DMS53 (cell line): ENCODE data around the gene SLC45A1.

ENCODE experiments used
- DNase-seq: peaks from one replicate; lab custom pipeline; 2025; lab: John Stamatoyannopoulos, UW

SLC45A1 gene

GRCh38 chr1:8311068-8311718 lies 6.7 kb upstream of the SLC45A1 start:
- DNase-seq, result no peak

GRCh38 chr1:8312235-8313218 lies 5.4 kb upstream of the SLC45A1 start:
- DNase-seq, result no peak

GRCh38 chr1:8313231-8313630 lies 4.7 kb upstream of the SLC45A1 start:
- no peak for DNase-seq

- DNase-seq, result peak; percentile 89
Measured at GRCh38 chr1:8314346-8315280, 3.3 kb upstream of the SLC45A1 start.

- peak; percentile 36 for DNase-seq
Measured at GRCh38 chr1:8315573-8316475, 2.1 kb upstream of the SLC45A1 start.

GRCh38 chr1:8318436-8318835 lies 522 bp downstream of the SLC45A1 start:
- peak; percentile 57 for DNase-seq

GRCh38 chr1:8321612-8322011 lies 3.7 kb downstream of the SLC45A1 start:
- no peak for DNase-seq

- no peak for DNase-seq
Measured at GRCh38 chr1:8323706-8324105, 5.8 kb downstream of the SLC45A1 start.

GRCh38 chr1:8324176-8324810 lies 6.4 kb downstream of the SLC45A1 start:
- DNase-seq, result no peak

GRCh38 chr1:8325771-8326170 lies 7.9 kb downstream of the SLC45A1 start:
- DNase-seq, result no peak

GRCh38 chr1:8326265-8326664 lies 8.4 kb downstream of the SLC45A1 start:
- no peak for DNase-seq

- no peak for DNase-seq
Measured at GRCh38 chr1:8328271-8328670, 10.4 kb downstream of the SLC45A1 start.

GRCh38 chr1:8329439-8329838 lies 11.5 kb downstream of the SLC45A1 start:
- DNase-seq, result no peak

- no peak for DNase-seq
Measured at GRCh38 chr1:8329858-8330257, 11.9 kb downstream of the SLC45A1 start.

GRCh38 chr1:8330271-8331125 lies 12.6 kb downstream of the SLC45A1 start:
- no peak for DNase-seq

- no peak for DNase-seq
Measured at GRCh38 chr1:8332806-8333205, 14.9 kb downstream of the SLC45A1 start.

GRCh38 chr1:8333246-8333987 lies 15.5 kb downstream of the SLC45A1 start:
- DNase-seq, result no peak

GRCh38 chr1:8334106-8334851 lies 16.4 kb downstream of the SLC45A1 start:
- DNase-seq, result no peak
